Upper lobe of left lung (tissue), 6 donors: ENCODE measurements around the gene IAH1. TPM values are rescaled to one million over a fixed set of nuclear protein-coding genes. Genes with fewer than 3 reads are reported as not detected.

Source experiments
- ATAC-seq, 2 donors: fragments of 200-7000 bp; cut with Tn5 transposase; one replicate each; pipeline ENCODE4 v1.9.1; 2022; ENCODE audit warnings: mild to moderate bottlenecking in 2 of 2, moderate library complexity in 2 of 2; ENCODE audit not compliant: low FRiP score in 2 of 2
- DNase-seq, 2 donors: peaks; one replicate each; pipeline ENCODE4 v3.0.0-alpha.2; 2019 to 2020
- H3K27ac ChIP-seq, 4 donors: fragments of 200-600 bp; sonication (generic); one replicate each; pipeline ENCODE4 v1.5.1; 2016 to 2019
- H3K27me3 ChIP-seq, 4 donors: fragments of 200-600 bp; sonication (generic); one replicate each; pipeline ENCODE4 v1.5.1; 2017 to 2019
- H3K36me3 ChIP-seq, 4 donors: fragments of 200-600 bp; sonication (generic); one replicate each; pipeline ENCODE4 v1.5.1; 2016 to 2019
- H3K4me1 ChIP-seq, 4 donors: fragments of 200-600 bp; sonication (generic); one replicate each; pipeline ENCODE4 v1.5.1; 2018 to 2019
- H3K4me3 ChIP-seq, 4 donors: fragments of 200-600 bp; sonication (generic); one replicate each; pipeline ENCODE4 v1.5.1; 2017 to 2019; ENCODE audit warnings: mild to moderate bottlenecking in 2 of 4, moderate library complexity in 1 of 4
- H3K9me3 ChIP-seq, 4 donors: fragments of 200-600 bp; sonication (generic); one replicate each; pipeline ENCODE4 v1.5.1; 2018 to 2019
- CTCF ChIP-seq, 6 experiments: fragments of 450-650 bp in 4 of 6; fragments of 200-600 bp in 2 of 6; sonication (generic) in 2 of 6; IDR thresholded peaks; one replicate each; pipeline ENCODE4 v1.5.1; 2016 to 2019; ENCODE audit warnings: antibody characterized with exemption in 6 of 6
- EP300 ChIP-seq, 4 donors: sonication (generic); formaldehyde crosslinking; IDR thresholded peaks; one replicate each; pipeline ENCODE4 v1.5.1; 2017; ENCODE audit warnings: antibody characterized with exemption in 4 of 4, control low read depth in 2 of 4
- POLR2A ChIP-seq, 4 donors: fragments of 450-650 bp; IDR thresholded peaks; one replicate each; pipeline ENCODE4 v1.5.1; 2016 to 2017; ENCODE audit warnings: antibody characterized with exemption in 4 of 4, mild to moderate bottlenecking in 2 of 4
- POLR2AphosphoS5 ChIP-seq, 2 donors: sonication (generic); formaldehyde crosslinking; IDR thresholded peaks; one replicate each; pipeline ENCODE4 v1.5.1; 2017; ENCODE audit warnings: antibody characterized with exemption in 2 of 2
- WGBS, 2 donors: methylation state at CpG; one replicate each; pipeline ENCODE4 v1.1.5; 2017 to 2018; 5-methylcytosine and 5-hydroxymethylcytosine counted together
- total RNA-seq, 6 donors: library from RNA; depleted of rRNA in 4 of 6; stranded (reverse); fragments of >200 nt in 4 of 6; gene quantifications; one replicate each; pipeline versions ENCODE4 v1.1.0 to v1.2.1, GENCODE V29; 2016 to 2021
- donor health status: DM: no; HTN: no; CAD: no; lungs with moderate emphysema.
- donor health status: DM: no; HTN: yes; CAD: no; lungs with severe emphysema.

Gene IAH1, protein sequence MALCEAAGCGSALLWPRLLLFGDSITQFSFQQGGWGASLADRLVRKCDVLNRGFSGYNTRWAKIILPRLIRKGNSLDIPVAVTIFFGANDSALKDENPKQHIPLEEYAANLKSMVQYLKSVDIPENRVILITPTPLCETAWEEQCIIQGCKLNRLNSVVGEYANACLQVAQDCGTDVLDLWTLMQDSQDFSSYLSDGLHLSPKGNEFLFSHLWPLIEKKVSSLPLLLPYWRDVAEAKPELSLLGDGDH
- 10 to 100 TPM; 16.1 to 46.1 (median 39.3) TPM for total RNA-seq

DNA sequence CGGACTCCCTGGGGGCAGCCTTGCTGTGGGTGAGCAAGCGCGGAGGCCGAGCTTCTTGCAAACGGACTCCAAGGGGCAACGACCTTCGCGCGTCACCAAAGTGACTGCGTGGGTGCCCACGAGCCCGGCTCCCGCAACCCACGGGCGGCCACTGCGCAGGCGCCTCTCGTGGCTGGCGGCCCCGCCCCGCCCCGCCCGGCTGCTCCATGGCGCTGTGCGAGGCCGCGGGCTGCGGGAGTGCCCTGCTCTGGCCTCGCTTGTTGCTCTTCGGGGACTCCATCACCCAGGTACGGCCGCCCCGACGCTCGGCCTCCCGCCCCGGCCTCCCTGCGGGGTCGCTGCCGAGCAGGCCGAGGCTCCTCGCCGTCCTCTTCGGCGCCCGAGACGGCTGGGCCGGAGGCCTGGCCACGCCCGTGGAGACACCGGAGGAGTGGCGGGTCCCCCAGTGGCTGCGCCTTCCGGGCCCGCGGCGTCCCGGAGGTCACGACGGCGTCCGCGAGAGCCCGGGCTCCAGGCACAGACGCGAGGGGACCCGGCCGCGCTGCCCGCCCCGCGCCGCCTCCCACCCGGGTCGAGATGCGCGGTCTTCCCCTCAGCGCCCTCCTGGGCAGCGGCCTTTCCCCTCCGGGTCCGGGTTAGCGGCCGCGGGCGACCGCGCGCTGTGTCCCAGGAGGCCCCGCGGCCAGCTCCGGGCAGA lies at the start of gene IAH1:
IAH1 (plus strand) TSS at position 191 of the 697 bp plus-strand sequence; CDS start at position 207, 16 bp downstream.
- ATAC-seq, result peak; percentile 87 to 94
- H3K4me3 ChIP-seq, result peak within 1 kb of the TSS; percentile 59 to 92 (median 84)
- H3K36me3 ChIP-seq, result peaks cover 0 to 24% (median 2%) of the 10 kb centered on the region in 4 donors
- peak in 3 of 4 donors; percentile 42 to 84 (median 82) for TF ChIP-seq POLR2A (IDR thresholded peaks at IDR 0.05)
- peak in 2 of 6 experiments; percentile 9 to 34 for TF ChIP-seq CTCF (IDR thresholded peaks at IDR 0.05)
- no peak for TF ChIP-seq EP300 (IDR thresholded peaks at IDR 0.05)
- peak; percentile 28 to 58 for TF ChIP-seq POLR2AphosphoS5 (IDR thresholded peaks at IDR 0.05)
- peaks cover 12 to 32% (median 18%) of the 10 kb centered on the region in 4 donors for H3K4me1 ChIP-seq
- H3K27ac ChIP-seq, result peak within 1 kb of the TSS; percentile 90 to 96 (median 92)
- 0% methylated on average over 23 of the region's 91 CpGs; no CpG with 5 or more reads in 1 of the 2 donors for WGBS, 2 donors
- H3K27me3 ChIP-seq, result no peaks in the 10 kb centered on the region
- no peaks in the 10 kb centered on the region for H3K9me3 ChIP-seq
- peak; percentile 69 to 96 for DNase-seq

DNA sequence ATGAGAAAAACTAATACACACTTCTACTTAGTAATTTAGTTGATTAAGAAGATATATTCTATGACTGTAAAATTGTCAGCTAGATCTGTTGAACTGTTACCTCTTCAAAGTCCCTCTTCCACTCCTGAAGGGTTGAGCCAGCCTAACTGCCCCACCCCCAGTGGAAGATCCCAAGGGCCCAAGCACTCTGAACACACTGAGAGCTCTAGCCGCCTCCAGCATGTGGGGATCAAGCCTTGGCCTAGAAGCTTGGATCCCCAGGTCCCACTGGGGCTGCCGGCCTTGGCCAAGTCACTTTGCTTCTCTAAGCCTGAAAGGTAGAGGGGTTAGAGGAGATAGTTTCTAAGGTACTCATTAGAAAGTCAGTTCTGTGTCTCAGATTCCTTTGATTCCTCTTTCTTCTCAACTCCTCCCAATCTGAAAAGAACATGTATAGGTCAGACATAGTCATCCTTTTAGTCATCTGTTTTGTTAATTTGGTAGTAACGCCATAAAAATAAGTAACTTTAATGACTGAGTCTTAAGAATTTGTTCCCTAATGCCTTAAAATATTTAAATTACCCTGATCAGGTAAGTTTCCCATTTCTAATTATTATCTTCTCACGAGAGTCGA lies 45.3 kb upstream of the IAH1 start:
- TF ChIP-seq POLR2A (IDR thresholded peaks at IDR 0.05) (no peak), CTCF (IDR thresholded peaks at IDR 0.05) (no peak), EP300 (IDR thresholded peaks at IDR 0.05) (no peak), POLR2AphosphoS5 (IDR thresholded peaks at IDR 0.05) (no peak)
- peaks cover 7 to 12% (median 11%) of the 10 kb centered on the region in 4 donors for H3K4me1 ChIP-seq
- H3K27ac ChIP-seq, result no peak overlapping the region
- peaks cover 16 to 52% (median 29%) of the 10 kb centered on the region in 4 donors for H3K36me3 ChIP-seq
- H3K27me3 ChIP-seq, result no peaks in the 10 kb centered on the region
- H3K9me3 ChIP-seq, result no peaks in the 10 kb centered on the region
- DNase-seq (no peak), ATAC-seq (no peak)
- WGBS, 2 donors, result 82 to 95% methylated on average over 5 of the region's 5 CpGs
- no peak overlapping the region for H3K4me3 ChIP-seq

GRCh38 chr2:9430316-9431293 lies 43.7 kb upstream of the IAH1 start:
- Histone ChIP-seq H3K27me3 (no peaks in the 10 kb centered on the region), H3K4me3 (no peak overlapping the region), H3K27ac (no peak overlapping the region), H3K4me1 (no peaks in the 10 kb centered on the region), H3K9me3 (no peaks in the 10 kb centered on the region), H3K36me3 (peaks cover 16 to 67% (median 36%) of the 10 kb centered on the region in 4 donors)
- DNase-seq (no peak), ATAC-seq (no peak)
- no peak for TF ChIP-seq CTCF (IDR thresholded peaks at IDR 0.05)
- no peak for TF ChIP-seq POLR2A (IDR thresholded peaks at IDR 0.05)
- TF ChIP-seq POLR2AphosphoS5 (IDR thresholded peaks at IDR 0.05), result no peak
- no peak for TF ChIP-seq EP300 (IDR thresholded peaks at IDR 0.05)
- 77 to 79% methylated on average over 2 of the region's 2 CpGs for WGBS, 2 donors

GRCh38 chr2:9434489-9434888 lies 39.9 kb upstream of the IAH1 start:
- no peak for DNase-seq
- Histone ChIP-seq H3K27me3 (no peaks in the 10 kb centered on the region), H3K9me3 (no peaks in the 10 kb centered on the region), H3K36me3 (peaks cover 25 to 98% (median 55%) of the 10 kb centered on the region in 4 donors), H3K27ac (no peak overlapping the region), H3K4me3 (no peak overlapping the region), H3K4me1 (no peaks in the 10 kb centered on the region)
- 46 to 83% methylated on average over 2 of the region's 2 CpGs for WGBS, 2 donors
- no peak for ATAC-seq
- TF ChIP-seq CTCF (IDR thresholded peaks at IDR 0.05) (no peak), POLR2AphosphoS5 (IDR thresholded peaks at IDR 0.05) (no peak), EP300 (IDR thresholded peaks at IDR 0.05) (no peak), POLR2A (IDR thresholded peaks at IDR 0.05) (no peak)
